A549 (cell line): ENCODE measurements around the gene PRKACG. TPM values are rescaled to one million over a fixed set of nuclear protein-coding genes. Genes with fewer than 3 reads are reported as not detected.

Experiments
- ATAC-seq, 2 experiments: fragments of 200-7000 bp in 1 of 2; fragments of >200 bp in 1 of 2; cut with Nextera tagmentation in 1 of 2; cut with Tn5 transposase in 1 of 2; 3 replicates each; pipeline versions ENCODE4 v1.8.0 to v1.9.1; 2018 to 2020; ENCODE audit warnings: mild to moderate bottlenecking in 1 of 2, moderate library complexity in 1 of 2
- CTCF ChIA-PET: fragments of 300-600 bp; sonication (Branson Sonifier 250); formaldehyde crosslinking; extraction: SDS; loops from one replicate; lab custom pipeline; 2021; ENCODE audit warnings: antibody characterized with exemption, inconsistent platforms; lab: Yijun Ruan, JAX
- POLR2A ChIA-PET: fragments of 350-600 bp; formaldehyde crosslinking; extraction: SDS; loops from one replicate; lab custom pipeline; 2021; ENCODE audit warnings: antibody characterized with exemption, inconsistent platforms; lab: Yijun Ruan, JAX
- DNase-seq, 2 experiments: peaks; one replicate each; pipeline versions ENCODE4 v3.0.0 to v3.0.0-alpha.2; 2011 to 2016; ENCODE audit warnings: low read depth in 1 of 2, low spot score in 1 of 2
- FAIRE-seq: peaks from 2 replicates; lab custom pipeline; 2011; peaks lifted over from hg19 to GRCh38; lab: Jason Lieb, UNC
- H3K27ac ChIP-seq, 2 experiments: fragments of >200 bp; sonication (Bioruptor Twin); formaldehyde crosslinking; 3 replicates each; pipeline ENCODE4 v1.5.1; 2016 to 2017
- H3K4me1 ChIP-seq: fragments of >200 bp; sonication (Bioruptor Twin); formaldehyde crosslinking; 3 replicates; pipeline ENCODE4 v1.6.1; 2016
- H3K4me2 ChIP-seq: fragments of >200 bp; sonication (Bioruptor Twin); formaldehyde crosslinking; 3 replicates; pipeline ENCODE4 v1.6.1; 2016
- H3K4me3 ChIP-seq: fragments of >200 bp; sonication (Bioruptor Twin); formaldehyde crosslinking; 3 replicates; pipeline ENCODE4 v1.5.1; 2016
- H3K9me3 ChIP-seq: fragments of >200 bp; sonication (Bioruptor Twin); formaldehyde crosslinking; 3 replicates; pipeline ENCODE4 v1.6.1; 2016
- BHLHE40 ChIP-seq: IDR thresholded peaks from 2 replicates; pipeline ENCODE4 v1.6.1; 2012; ENCODE audit warnings: low read depth, low read length, inconsistent platforms
- CBX2 ChIP-seq: fragments of 200-600 bp; sonication (generic); IDR thresholded peaks from 2 replicates; pipeline ENCODE4 v1.6.1; 2016; ENCODE audit warnings: low read depth, mild to moderate bottlenecking, borderline replicate concordance
- CBX8 ChIP-seq: fragments of 200-600 bp; sonication (generic); IDR thresholded peaks from 2 replicates; pipeline ENCODE4 v1.6.1; 2016
- CHD2 ChIP-seq: fragments of 150-350 bp; IDR thresholded peaks from 2 replicates; pipeline ENCODE4 v1.6.1; 2014; ENCODE audit warnings: low read length; ENCODE audit not compliant: partially characterized antibody
- CHD4 ChIP-seq: fragments of 200-600 bp; sonication (generic); IDR thresholded peaks from 2 replicates; pipeline ENCODE4 v1.6.1; 2016; ENCODE audit warnings: antibody characterized with exemption, mild to moderate bottlenecking, borderline replicate concordance
- FOSB ChIP-seq: fragments of 250-450 bp; sonication (Bioruptor Pico); IDR thresholded peaks from 2 replicates; pipeline ENCODE4 v1.5.0; 2020; ENCODE audit warnings: mild to moderate bottlenecking, moderate library complexity
- FOSL2 ChIP-seq, 2 experiments: fragments of 450-650 bp in 1 of 2; fragments of >200 bp in 1 of 2; sonication (Bioruptor Twin) in 1 of 2; formaldehyde crosslinking; IDR thresholded peaks; 2 replicates each; pipeline versions ENCODE4 v1.5.0 to v1.6.1; 2016 to 2020; ENCODE audit warnings: mild to moderate bottlenecking in 1 of 2, moderate library complexity in 1 of 2
- FOXS1 ChIP-seq: fragments of 250-450 bp; sonication (Bioruptor Pico); IDR thresholded peaks from 2 replicates; pipeline ENCODE4 v1.5.0; 2020; ENCODE audit warnings: mild to moderate bottlenecking, moderate library complexity
- HEYL ChIP-seq: fragments of 250-450 bp; sonication (Bioruptor Pico); IDR thresholded peaks from 2 replicates; pipeline ENCODE4 v1.8.0; 2021; ENCODE audit warnings: mild to moderate bottlenecking, moderate library complexity
- KDM1A ChIP-seq: fragments of 200-600 bp; sonication (generic); IDR thresholded peaks from 2 replicates; pipeline ENCODE4 v1.6.1; 2016; ENCODE audit warnings: low read depth, mild to moderate bottlenecking
- MAFK ChIP-seq: fragments of 450-650 bp; IDR thresholded peaks from 2 replicates; pipeline ENCODE4 v1.6.1; 2014; ENCODE audit not compliant: partially characterized antibody
- MAZ ChIP-seq: fragments of 150-350 bp; IDR thresholded peaks from 2 replicates; pipeline ENCODE4 v1.6.1; 2014; ENCODE audit warnings: antibody characterized with exemption, low read depth, low read length, borderline replicate concordance
- MYC ChIP-seq: IDR thresholded peaks from 2 replicates; pipeline ENCODE4 v1.6.1; 2012; ENCODE audit warnings: mild to moderate bottlenecking, inconsistent platforms, low read length, improper control_type of control experiment, borderline replicate concordance
- NPAS2 ChIP-seq: fragments of 250-450 bp; sonication (Bioruptor Pico); IDR thresholded peaks from 2 replicates; pipeline ENCODE4 v1.8.0; 2022; ENCODE audit warnings: mild to moderate bottlenecking, moderate library complexity, borderline replicate concordance
- NR3C1 ChIP-seq: fragments of >200 bp; sonication (Bioruptor Twin); formaldehyde crosslinking; IDR thresholded peaks from 3 replicates; pipeline ENCODE4 v1.6.1; 2017
- PHF8 ChIP-seq: fragments of 200-600 bp; sonication (generic); IDR thresholded peaks from 2 replicates; pipeline ENCODE4 v1.6.1; 2016; ENCODE audit warnings: low read depth, mild to moderate bottlenecking, antibody characterized with exemption, moderate library complexity, borderline replicate concordance
- RAD21 ChIP-seq, 2 experiments: fragments of >200 bp in 1 of 2; sonication (Bioruptor Twin) in 1 of 2; formaldehyde crosslinking in 1 of 2; IDR thresholded peaks in 1 of 2; conservative IDR thresholded peaks in 1 of 2; 2 replicates in 1 of 2; 3 replicates in 1 of 2; pipeline ENCODE4 v1.6.1; 2012 to 2018; ENCODE audit warnings: inconsistent platforms in 1 of 2
- TFCP2L1 ChIP-seq: fragments of 250-450 bp; sonication (Bioruptor Pico); IDR thresholded peaks from 2 replicates; pipeline ENCODE4 v1.5.0; 2021; ENCODE audit warnings: mild to moderate bottlenecking
- TP53 ChIP-seq: fragments of 250-450 bp; sonication (Bioruptor Pico); IDR thresholded peaks from 2 replicates; pipeline ENCODE4 v1.5.0; 2021; ENCODE audit warnings: mild to moderate bottlenecking, moderate library complexity
- ZNF302 ChIP-seq: fragments of 250-450 bp; sonication (Bioruptor Pico); IDR thresholded peaks from 2 replicates; pipeline ENCODE4 v1.9.0; 2021; ENCODE audit warnings: inconsistent platforms, mild to moderate bottlenecking, moderate library complexity
- ZSCAN20 ChIP-seq: fragments of 250-450 bp; sonication (Bioruptor Pico); IDR thresholded peaks from 2 replicates; pipeline ENCODE4 v1.8.0; 2022; ENCODE audit warnings: mild to moderate bottlenecking, moderate library complexity
- WGBS: methylation state at CpG from one replicate; pipeline ENCODE4 v1.1.6; 2017; ENCODE audit errors: missing lambda C conversion rate; 5-methylcytosine and 5-hydroxymethylcytosine counted together
- polyA plus RNA-seq, 4 experiments: library from polyadenylated mRNA; depleted of rRNA in 3 of 4; stranded (reverse); fragments of >200 nt; fragmentation: RNase III in 1 of 4; extraction: RNeasy Plus Mini Kit Qiagen cat#74134 plus additional on column Dnase treatment in 1 of 4; gene quantifications; 2 replicates in 3 of 4; 3 replicates in 1 of 4; pipeline ENCODE4 v1.2.3, GENCODE V29; 2011 to 2017
- TF ChIP-seq, protein P1 (sequence below): fragments of 200-600 bp; sonication (generic); IDR thresholded peaks from 2 replicates; pipeline ENCODE4 v1.6.1; 2016; ENCODE audit warnings: antibody characterized with exemption, mild to moderate bottlenecking, moderate library complexity
- TF ChIP-seq, protein P2 (sequence below): fragments of >200 bp; sonication (Bioruptor Twin); formaldehyde crosslinking; IDR thresholded peaks from 2 replicates; pipeline ENCODE4 v1.6.1; 2016
- TF ChIP-seq, protein P3 (sequence below): IDR thresholded peaks from 2 replicates; pipeline ENCODE4 v1.6.1; 2012; ENCODE audit warnings: low read depth, borderline replicate concordance
- TF ChIP-seq, protein P4 (sequence below): fragments of 150-350 bp; IDR thresholded peaks from 2 replicates; pipeline ENCODE4 v1.6.1; 2014; ENCODE audit warnings: low read depth, mild to moderate bottlenecking, low read length
- TF ChIP-seq, protein P5 (sequence below): fragments of >200 bp; sonication (Bioruptor Twin); formaldehyde crosslinking; IDR thresholded peaks from 3 replicates; pipeline ENCODE4 v1.6.1; 2016

Gene PRKACG
- polyA plus RNA-seq, 2 of the 4 experiments (the other 2 are of a cell fraction): not detected

DNA sequence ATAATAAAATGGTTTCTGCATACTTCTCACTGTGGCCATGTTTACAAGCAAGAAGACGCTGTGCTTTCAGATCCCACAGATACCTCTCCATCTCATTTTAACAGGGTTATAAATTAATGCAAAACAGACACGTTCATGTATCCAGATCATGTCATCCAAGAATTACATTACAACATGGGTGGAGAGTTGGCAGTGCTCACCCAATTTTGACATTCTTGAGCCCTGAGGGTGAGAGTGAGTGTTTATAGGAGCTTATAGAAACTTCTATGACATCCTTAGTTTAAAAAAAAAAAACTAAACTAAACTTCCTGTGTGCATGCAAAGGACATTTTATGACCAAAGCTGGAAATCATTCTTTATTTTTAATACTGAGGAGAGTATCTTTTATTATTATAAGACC, 9.1 kb downstream of the PRKACG start (continued):
- TF ChIP-seq, protein P1, sequence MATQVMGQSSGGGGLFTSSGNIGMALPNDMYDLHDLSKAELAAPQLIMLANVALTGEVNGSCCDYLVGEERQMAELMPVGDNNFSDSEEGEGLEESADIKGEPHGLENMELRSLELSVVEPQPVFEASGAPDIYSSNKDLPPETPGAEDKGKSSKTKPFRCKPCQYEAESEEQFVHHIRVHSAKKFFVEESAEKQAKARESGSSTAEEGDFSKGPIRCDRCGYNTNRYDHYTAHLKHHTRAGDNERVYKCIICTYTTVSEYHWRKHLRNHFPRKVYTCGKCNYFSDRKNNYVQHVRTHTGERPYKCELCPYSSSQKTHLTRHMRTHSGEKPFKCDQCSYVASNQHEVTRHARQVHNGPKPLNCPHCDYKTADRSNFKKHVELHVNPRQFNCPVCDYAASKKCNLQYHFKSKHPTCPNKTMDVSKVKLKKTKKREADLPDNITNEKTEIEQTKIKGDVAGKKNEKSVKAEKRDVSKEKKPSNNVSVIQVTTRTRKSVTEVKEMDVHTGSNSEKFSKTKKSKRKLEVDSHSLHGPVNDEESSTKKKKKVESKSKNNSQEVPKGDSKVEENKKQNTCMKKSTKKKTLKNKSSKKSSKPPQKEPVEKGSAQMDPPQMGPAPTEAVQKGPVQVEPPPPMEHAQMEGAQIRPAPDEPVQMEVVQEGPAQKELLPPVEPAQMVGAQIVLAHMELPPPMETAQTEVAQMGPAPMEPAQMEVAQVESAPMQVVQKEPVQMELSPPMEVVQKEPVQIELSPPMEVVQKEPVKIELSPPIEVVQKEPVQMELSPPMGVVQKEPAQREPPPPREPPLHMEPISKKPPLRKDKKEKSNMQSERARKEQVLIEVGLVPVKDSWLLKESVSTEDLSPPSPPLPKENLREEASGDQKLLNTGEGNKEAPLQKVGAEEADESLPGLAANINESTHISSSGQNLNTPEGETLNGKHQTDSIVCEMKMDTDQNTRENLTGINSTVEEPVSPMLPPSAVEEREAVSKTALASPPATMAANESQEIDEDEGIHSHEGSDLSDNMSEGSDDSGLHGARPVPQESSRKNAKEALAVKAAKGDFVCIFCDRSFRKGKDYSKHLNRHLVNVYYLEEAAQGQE: no peak
- TF ChIP-seq NR3C1 (no peak), HEYL (no peak), CHD4 (no peak), FOSB (CRISPR knock-in tag) (no peak)
- TF ChIP-seq, protein P2, sequence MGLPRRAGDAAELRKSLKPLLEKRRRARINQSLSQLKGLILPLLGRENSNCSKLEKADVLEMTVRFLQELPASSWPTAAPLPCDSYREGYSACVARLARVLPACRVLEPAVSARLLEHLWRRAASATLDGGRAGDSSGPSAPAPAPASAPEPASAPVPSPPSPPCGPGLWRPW: no peak

DNA sequence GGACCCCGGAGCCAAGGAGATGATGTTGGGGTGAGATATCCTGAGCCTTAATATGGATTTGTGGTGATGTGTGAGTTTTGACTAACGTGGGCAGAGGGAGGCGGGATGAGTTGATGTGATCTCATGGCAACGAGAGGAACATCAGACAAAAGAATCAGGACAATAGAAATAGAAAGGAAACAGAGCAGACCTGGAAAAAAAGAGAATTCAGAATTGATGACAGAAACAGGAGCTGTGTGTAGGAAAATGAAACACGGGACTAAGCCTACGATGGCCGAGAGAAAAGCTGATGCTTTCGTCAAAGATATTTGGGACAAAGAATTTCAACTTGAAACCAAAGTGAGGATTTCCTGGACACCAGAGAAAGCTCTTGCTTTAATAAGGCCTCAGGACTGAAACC, 10.9 kb downstream of the PRKACG start:
- CTCF ChIA-PET: interaction anchor here (1.0 to 3.3 kb wide), 4 partner anchors 16 to 426 kb away, joined by 3 to 13 read pairs (median 3); no protein-coding TSS in a partner anchor

DNA sequence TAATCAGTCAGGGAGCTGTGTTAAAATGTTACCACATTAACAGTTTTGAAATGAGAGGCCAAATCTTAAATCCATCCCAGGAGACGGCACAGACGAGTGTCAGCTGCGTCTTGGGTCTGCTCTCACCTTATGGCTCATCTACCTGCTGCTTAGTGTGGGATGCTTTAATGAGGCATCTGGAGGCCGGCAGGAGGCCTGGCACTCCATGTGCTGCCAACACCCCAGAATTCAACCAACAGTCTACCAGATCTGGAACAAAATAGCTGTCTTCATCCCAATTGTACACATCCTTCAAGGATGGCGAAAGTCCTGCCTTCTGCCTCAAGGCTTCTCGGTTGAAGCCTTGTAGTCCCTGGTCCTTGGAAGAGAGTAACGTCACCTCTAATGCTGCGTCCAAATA, 12.0 kb downstream of the PRKACG start:
- WGBS: 47% methylated on average over 8 of the region's 8 CpGs
- Histone ChIP-seq H3K4me1 (no peaks in the 10 kb centered on the region), H3K4me2 (no peak overlapping the region), H3K27ac (no peak overlapping the region), H3K9me3 (no peaks in the 10 kb centered on the region), H3K4me3 (no peak overlapping the region)
- DNase-seq (no peak), ATAC-seq (no peak), FAIRE-seq (no peak)
- ChIA-PET POLR2A (no interaction called here), CTCF (interaction anchor here (1.0 to 3.3 kb wide), 3 partner anchors 17 to 418 kb away, joined by 3 to 13 read pairs (median 4); partner anchors contain the start of gene FXN)
- TF ChIP-seq, protein P3, sequence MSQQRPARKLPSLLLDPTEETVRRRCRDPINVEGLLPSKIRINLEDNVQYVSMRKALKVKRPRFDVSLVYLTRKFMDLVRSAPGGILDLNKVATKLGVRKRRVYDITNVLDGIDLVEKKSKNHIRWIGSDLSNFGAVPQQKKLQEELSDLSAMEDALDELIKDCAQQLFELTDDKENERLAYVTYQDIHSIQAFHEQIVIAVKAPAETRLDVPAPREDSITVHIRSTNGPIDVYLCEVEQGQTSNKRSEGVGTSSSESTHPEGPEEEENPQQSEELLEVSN: no peak
- no peak for TF ChIP-seq MYC
- TF ChIP-seq BHLHE40: no peak
- TF ChIP-seq NPAS2: no peak
- TF ChIP-seq RAD21 (conservative IDR thresholded peaks at IDR 0.05 in 1 of 2, IDR thresholded peaks at IDR 0.05 in 1 of 2): no peak
- TF ChIP-seq TFCP2L1 (CRISPR knock-in tag): no peak
- no peak for TF ChIP-seq MAZ
- TF ChIP-seq FOSB (CRISPR knock-in tag): no peak
- no peak for TF ChIP-seq FOXS1 (CRISPR knock-in tag)
- no peak for TF ChIP-seq PHF8
- no peak for TF ChIP-seq ZNF302 (CRISPR knock-in tag)
- TF ChIP-seq MAFK: no peak
- no peak for TF ChIP-seq TP53 (CRISPR knock-in tag)
- TF ChIP-seq CHD2: no peak
- TF ChIP-seq ZSCAN20 (CRISPR knock-in tag): no peak
- TF ChIP-seq, protein P4, sequence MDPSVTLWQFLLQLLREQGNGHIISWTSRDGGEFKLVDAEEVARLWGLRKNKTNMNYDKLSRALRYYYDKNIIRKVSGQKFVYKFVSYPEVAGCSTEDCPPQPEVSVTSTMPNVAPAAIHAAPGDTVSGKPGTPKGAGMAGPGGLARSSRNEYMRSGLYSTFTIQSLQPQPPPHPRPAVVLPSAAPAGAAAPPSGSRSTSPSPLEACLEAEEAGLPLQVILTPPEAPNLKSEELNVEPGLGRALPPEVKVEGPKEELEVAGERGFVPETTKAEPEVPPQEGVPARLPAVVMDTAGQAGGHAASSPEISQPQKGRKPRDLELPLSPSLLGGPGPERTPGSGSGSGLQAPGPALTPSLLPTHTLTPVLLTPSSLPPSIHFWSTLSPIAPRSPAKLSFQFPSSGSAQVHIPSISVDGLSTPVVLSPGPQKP: no peak

More for the DNA sequence above, 10.9 kb downstream of the PRKACG start:
- POLR2A ChIA-PET: no interaction called here
- Histone ChIP-seq H3K4me2 (no peak overlapping the region), H3K4me1 (no peaks in the 10 kb centered on the region), H3K4me3 (no peak overlapping the region), H3K9me3 (no peaks in the 10 kb centered on the region), H3K27ac (no peak overlapping the region)
- WGBS: 39% methylated on average over 8 of the region's 8 CpGs
- ATAC-seq (no peak), FAIRE-seq (no peak), DNase-seq (no peak)
- TF ChIP-seq FOSL2 (IDR thresholded peaks at IDR 0.05) (no peak), FOSL2 (CRISPR knock-in tag; IDR thresholded peaks at IDR 0.05) (no peak), RAD21 (conservative IDR thresholded peaks at IDR 0.05 in 1 of 2, IDR thresholded peaks at IDR 0.05 in 1 of 2) (no peak), CBX8 (no peak), KDM1A (no peak), CBX2 (no peak), MAFK (no peak), CHD4 (no peak), TFCP2L1 (CRISPR knock-in tag) (no peak)
- TF ChIP-seq, protein P5, sequence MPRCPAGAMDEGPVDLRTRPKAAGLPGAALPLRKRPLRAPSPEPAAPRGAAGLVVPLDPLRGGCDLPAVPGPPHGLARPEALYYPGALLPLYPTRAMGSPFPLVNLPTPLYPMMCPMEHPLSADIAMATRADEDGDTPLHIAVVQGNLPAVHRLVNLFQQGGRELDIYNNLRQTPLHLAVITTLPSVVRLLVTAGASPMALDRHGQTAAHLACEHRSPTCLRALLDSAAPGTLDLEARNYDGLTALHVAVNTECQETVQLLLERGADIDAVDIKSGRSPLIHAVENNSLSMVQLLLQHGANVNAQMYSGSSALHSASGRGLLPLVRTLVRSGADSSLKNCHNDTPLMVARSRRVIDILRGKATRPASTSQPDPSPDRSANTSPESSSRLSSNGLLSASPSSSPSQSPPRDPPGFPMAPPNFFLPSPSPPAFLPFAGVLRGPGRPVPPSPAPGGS: no peak
- TF ChIP-seq, protein P2: no peak
- TF ChIP-seq, protein P3: no peak
